EL (cell line): ENCODE results near the gene SH3YL1.

ENCODE experiments used
- DNase-seq: peaks from one replicate; pipeline ENCODE4 v3.0.0-alpha.2; 2016

Gene SH3YL1

GRCh38 chr2:211486-212184 lies 52.2 kb downstream of the SH3YL1 start:
- DNase-seq = no peak

DNA sequence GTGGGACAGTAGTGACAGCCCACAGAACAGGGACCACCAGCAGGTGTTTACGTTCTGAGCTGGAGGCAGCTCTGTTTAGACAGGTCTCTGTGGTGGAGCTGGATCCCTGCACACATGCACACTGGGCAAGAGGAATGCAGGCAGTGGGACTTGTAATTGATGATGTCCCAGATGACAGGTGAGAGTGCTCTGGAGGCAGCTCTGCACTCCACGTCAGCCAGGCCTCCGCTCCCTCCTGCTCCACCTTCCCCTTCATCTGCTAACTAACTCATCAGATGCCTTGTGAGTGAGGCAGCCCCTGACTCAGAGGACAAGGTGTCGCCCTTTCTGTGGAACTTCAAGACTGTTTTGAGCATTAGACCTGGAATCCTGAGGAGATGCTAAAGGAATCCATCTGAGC lies 53.2 kb downstream of the SH3YL1 start:
- DNase-seq = no peak

DNA sequence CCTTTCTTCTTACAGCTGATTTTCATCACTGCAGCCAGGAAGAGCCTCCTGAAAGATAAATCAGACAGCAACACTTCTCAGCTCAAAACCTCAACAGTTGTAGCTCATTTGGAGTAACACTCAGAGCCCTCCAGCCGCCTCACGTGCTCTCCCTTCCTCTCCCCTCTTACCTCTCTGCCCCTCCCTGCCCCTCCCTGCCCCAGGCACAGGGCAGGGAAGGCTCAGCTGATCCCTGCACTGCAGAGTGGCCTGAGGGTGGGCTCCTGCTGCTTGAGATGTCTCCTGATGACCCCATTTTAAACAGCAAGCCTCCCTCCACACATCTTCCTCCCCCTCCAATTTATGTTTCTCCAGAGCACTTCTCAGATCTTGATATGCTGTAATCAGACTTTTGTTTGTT lies 54.4 kb downstream of the SH3YL1 start:
- no peak for DNase-seq

DNA sequence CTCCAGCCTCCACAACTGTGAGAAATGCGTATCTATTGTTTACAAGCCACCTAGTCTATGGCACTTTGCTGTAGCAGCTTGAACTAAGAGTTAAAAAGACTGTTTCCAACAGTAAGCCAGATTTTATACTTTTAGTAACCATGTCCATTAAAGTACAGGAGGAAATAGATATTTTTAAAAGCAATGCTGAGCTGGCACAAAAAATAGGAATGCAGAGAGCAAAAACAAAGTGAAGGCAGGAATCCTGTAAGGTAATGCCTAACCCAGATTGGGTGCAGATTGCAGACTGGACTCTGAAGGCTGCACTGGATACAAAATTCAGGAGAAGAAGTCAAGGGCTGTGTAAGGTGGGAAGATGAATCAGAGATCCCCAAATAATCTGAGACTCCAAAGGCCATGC lies 55.5 kb downstream of the SH3YL1 start:
- no peak for DNase-seq

DNA sequence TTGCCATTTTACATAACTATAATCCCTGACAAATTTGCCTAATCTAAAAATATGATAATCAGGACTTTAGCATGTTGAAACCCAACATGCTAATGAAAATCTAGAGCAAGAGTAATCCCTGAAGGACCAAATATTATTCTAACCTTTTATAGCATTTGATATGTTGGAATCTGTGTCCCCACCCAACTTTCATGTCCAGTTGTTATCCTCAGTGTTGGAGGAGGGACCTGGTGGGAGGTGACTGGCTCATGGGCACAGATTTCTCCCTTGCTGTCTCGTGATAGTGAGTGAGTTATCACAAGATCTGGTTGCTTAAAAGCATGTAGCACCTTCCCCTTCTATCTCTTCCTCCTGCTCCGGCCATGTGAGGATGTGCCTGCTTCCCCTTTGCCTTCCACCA lies 59.8 kb downstream of the SH3YL1 start:
- DNase-seq = no peak

- DNase-seq = no peak
Observed at GRCh38 chr2:203401-203800, 60.4 kb downstream of the SH3YL1 start.

DNA sequence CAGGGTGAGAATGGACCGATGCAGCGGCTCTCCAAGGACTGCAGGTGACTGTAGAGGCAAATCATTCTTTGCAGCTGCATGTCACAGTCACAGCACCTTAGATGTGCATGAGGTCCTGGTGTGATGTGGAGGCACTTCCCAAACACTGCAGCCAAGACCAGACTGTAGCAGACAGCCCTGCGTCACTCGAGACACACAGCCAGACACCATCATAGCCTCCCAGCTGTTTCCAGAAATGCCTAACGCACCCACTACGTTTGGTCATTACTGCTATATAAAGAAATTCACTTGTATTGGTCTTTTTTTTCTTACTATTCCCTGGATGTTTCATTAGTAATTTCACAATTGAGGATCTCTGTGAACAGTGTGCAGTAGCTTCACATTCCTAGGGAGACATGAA lies 60.9 kb downstream of the SH3YL1 start:
- DNase-seq = no peak

GRCh38 chr2:201648-202433 lies 62.0 kb downstream of the SH3YL1 start:
- DNase-seq = no peak

DNA sequence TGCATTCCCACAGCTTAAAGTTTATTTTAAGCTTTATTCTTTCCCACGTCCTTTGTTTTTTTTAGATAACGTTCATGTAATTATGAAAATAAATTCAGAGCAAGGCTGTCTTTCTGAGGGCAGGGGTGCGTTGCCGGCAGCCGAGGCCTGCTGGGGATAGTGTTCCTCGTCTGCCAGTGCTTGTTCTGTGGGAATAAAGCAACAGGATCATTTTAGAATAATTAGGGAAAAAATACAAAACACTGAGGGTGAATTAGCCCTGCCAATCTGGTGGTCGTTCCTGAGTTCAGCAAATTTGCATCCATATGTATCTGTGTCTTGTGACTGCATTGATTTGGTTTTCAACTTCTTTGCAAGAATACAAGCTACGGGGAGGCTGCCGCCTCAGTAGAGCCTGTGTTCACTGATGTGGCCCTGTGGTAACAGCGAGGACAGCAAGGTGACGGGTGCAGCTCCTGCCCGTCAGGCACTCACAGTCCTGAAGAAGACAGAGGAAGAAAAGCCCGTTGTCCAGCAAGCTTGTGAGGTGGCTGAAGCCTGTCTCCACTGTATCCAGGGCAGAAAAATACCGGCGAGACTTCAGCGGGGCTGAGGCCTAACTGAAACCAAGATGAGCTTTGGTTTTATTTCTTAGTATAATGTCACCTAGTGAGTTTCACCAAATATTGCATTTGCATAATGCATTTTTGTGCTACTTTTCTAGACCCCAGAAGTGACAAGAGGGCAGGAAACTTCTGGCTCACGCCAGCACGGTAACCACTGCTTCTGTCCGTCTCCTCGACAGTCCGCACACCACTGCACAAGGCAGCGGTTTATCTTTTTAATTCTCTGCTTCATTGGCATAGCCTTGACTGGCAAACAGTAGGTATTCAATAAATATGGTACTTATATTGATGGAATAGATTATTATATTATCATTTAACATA lies 64.5 kb downstream of the SH3YL1 start:
- DNase-seq = no peak

DNA sequence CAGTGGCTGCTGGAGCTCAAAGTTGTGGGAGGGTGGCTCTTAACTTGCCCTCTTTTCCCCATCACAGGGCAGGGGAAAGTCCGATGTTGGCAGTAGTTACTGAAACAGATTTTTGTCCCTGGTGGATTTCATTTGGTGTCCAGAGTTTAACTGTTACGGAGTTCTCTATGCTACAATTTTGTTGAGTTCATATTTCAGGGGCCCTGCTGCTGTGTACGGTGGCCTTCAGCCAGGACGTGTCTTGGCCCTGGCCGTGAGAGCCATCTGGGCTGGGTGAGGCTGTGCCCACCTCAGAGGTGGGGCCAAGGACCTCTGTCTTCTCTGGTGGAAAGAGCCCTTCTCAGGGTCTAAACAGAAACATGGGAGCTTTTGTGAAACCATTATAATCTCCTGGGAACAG lies 67.4 kb downstream of the SH3YL1 start:
- DNase-seq = no peak

- DNase-seq = no peak
Observed at GRCh38 chr2:195932-196331, 67.9 kb downstream of the SH3YL1 start.

DNA sequence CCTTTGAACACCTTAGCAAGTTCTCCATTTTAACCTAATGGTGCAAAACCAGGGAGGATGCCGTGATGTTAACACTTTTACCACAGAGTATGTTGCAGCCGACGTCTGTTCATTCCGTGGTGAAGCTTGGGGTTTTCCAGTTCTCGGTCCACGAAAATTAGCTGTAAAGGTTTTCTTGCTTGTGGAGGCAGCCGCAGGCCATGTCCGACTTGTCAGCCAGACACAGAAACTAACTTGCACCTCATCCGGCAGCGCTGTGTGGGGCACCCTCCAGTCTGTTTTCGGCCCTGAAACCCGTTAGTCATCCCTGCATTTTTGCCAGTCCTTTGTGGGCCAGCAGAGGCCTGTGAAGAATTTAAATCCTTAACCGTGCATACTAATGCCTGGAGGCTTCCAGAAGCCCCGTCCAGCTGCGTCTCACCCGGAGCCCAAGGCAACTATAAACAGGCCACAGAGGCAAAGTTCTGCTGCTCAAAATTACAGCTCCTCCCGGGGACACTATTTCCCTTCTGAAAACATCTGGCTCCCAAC lies 70.6 kb downstream of the SH3YL1 start:
- DNase-seq = peak; percentile 73

- DNase-seq = no peak
Observed at GRCh38 chr2:191311-192190, 72.3 kb downstream of the SH3YL1 start.

GRCh38 chr2:187825-188224 lies 76.0 kb downstream of the SH3YL1 start:
- no peak for DNase-seq

DNA sequence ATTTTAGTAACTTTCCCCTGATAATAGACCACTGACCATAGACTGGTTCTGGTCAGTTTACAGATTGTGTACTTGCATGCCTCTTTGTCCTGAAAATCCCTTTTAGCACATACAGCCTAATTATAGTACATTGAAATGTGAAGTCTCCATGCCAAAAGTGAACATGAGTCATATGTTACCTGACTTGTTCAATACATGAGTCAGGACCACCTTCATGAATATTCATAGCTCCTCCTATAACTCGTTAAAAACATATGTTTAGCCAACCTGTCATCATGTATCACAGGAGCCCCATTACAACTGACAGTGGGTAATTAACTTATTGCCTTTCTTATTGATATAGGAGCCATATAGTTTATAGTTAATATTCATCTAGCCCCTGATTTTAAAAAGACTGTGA lies 78.6 kb downstream of the SH3YL1 start:
- DNase-seq = no peak

- DNase-seq = no peak
Observed at GRCh38 chr2:184695-185094, 79.1 kb downstream of the SH3YL1 start.

- DNase-seq = no peak
Observed at GRCh38 chr2:182509-183122, 81.2 kb downstream of the SH3YL1 start.

DNA sequence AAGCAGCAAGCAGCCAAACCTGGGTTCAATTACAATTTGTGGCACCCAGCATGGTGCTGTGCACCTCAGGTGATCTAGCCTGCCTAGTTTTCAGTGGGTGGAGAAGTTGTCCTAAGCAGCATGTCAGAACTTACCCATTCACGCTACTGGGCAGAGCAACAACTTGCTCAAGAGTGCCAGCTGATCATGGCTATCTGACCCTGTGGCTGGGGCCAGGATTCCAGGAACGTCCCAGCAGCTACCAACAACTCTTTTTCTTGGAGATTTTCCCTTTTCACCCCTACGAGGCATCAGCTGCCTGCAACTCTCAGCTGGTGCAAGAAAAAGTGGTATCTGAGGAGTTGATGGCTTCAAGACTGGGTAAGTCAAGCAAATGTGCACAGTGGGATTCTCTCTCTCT lies 83.5 kb downstream of the SH3YL1 start:
- DNase-seq = no peak

DNA sequence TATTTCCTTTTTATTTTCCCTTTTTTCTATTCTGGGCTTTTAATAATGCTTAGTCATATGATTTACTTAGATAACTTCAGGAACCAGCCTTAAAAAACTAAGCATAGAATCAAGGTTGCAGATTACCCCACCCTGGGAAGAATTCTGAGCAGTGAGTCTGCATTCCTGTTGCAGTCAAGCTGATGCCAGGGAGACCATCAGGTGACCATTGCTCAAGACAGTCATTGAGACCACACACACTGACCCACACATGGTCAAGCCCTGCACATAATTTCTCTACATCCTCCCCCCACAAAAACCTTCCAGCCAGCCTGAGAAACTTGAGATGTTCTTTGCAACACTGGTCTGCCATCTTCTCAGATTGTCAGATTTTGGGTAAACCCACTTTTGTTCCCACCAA lies 83.9 kb downstream of the SH3YL1 start:
- no peak for DNase-seq

DNA sequence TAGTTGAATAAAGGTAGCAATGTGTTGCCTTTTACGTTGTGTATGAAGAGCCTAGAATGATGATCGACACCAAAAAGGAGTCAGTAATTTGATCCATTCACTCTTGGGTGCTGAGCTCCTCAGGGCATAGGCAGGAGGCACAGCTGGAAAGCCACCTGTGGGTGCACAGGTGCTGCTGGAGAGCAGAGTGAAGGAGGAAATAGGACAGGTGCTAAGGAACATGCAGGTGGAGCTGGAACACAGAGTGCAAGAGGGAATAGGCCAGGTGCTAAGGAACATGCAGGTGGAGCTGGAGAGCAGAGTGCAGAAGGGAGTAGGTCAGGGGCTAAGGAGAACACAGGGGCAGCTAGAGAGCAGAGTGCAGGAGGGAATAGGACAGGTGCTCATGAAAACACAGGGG lies 86.1 kb downstream of the SH3YL1 start:
- DNase-seq = no peak

DNA sequence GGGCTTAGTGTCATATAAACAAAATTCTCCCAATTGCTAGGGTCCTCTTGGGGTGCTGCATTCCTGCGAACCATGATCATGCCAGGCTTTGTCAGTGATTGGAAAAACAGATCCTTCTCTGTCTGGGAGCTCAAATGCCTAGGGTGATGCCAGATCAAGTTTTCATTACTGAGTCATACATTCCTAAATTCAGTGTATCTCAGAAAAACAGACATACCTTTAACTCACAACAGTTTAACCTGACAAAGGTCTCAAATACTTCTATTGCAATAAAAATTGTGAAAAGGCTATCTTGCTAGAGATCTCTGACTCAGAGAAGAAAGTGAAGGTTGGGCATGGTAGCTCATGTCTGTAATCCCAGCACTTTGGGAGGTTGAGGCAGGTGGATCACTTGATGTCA lies 86.9 kb downstream of the SH3YL1 start:
- DNase-seq = peak; percentile 22
